Calu3 (cell line): ENCODE measurements around the gene GTF3C1. TPM values are rescaled to one million over a fixed set of nuclear protein-coding genes. Genes with fewer than 3 reads are reported as not detected.

Experiments used
- BruUV-seq: library from RNA; stranded (reverse); fragments of 400-500 nt; replicated peaks from 2 replicates; lab custom pipeline; 2021; lab: Mats Ljungman, UMichigan
- CTCF ChIA-PET: fragments of 300-600 bp; sonication (Branson Sonifier 250); formaldehyde crosslinking; loops from one replicate; lab custom pipeline; 2022; ENCODE audit warnings: antibody characterized with exemption; lab: Charles Lee
- DNase-seq: peaks from one replicate; pipeline ENCODE4 v3.0.0; 2022
- H3K27ac Mint-ChIP-seq: one replicate; pipeline ENCODE4 v1.8.0; 2022; ENCODE audit warnings: mixed read lengths; ENCODE audit not compliant: unreplicated experiment
- H3K27me3 Mint-ChIP-seq: one replicate; pipeline ENCODE4 v1.8.0; 2022; ENCODE audit warnings: mixed read lengths; ENCODE audit not compliant: unreplicated experiment
- H3K36me3 Mint-ChIP-seq: one replicate; pipeline ENCODE4 v1.8.0; 2022; ENCODE audit warnings: mild to moderate bottlenecking, moderate library complexity, mixed read lengths; ENCODE audit not compliant: insufficient read depth, unreplicated experiment
- H3K4me1 Mint-ChIP-seq: one replicate; pipeline ENCODE4 v1.8.0; 2022; ENCODE audit warnings: mild to moderate bottlenecking, low read depth, mixed read lengths; ENCODE audit not compliant: unreplicated experiment
- H3K4me3 Mint-ChIP-seq: one replicate; pipeline ENCODE4 v1.8.0; 2022; ENCODE audit warnings: mild to moderate bottlenecking, low read depth, moderate library complexity, mixed read lengths; ENCODE audit not compliant: unreplicated experiment
- H3K9me3 Mint-ChIP-seq: one replicate; pipeline ENCODE4 v1.8.0; 2022; ENCODE audit warnings: low read depth, mixed read lengths; ENCODE audit not compliant: unreplicated experiment
- CTCF ChIP-seq: fragments of 200-600 bp; IDR thresholded peaks from one replicate; pipeline ENCODE4 v1.8.0; 2022; ENCODE audit warnings: antibody characterized with exemption; ENCODE audit not compliant: unreplicated experiment
- intact Hi-C: fragments of 100-400 bp; cut with micrococcal nuclease; formaldehyde crosslinking; loops from one replicate; pipeline ENCODE4 v1.10.0; 2022; ENCODE audit not compliant: unreplicated experiment
- total RNA-seq: library from RNA; stranded (reverse); gene quantifications from 2 replicates; pipeline ENCODE4 v1.2.3, GENCODE V29; 2022

The GTF3C1 gene
- total RNA-seq, 1 experiment from 2014 or later = 90.9 TPM

- CTCF ChIA-PET = interaction anchor here (0.6 kb wide), 2 partner anchors 308 to 754 kb away, joined by 3 to 5 read pairs; no protein-coding TSS in a partner anchor
- BruUV-seq = no TSS peak
These were observed 84.9 kb downstream of the GTF3C1 start for GRCh38 chr16:27464626-27465482.

GRCh38 chr16:27463741-27464591 is 85.7 kb downstream of the GTF3C1 start:
- intact Hi-C loops = no loop called here
- CTCF ChIA-PET = no interaction called here
- BruUV-seq = no TSS peak
- H3K4me1 Mint-ChIP-seq = no peaks in the 10 kb centered on the region
- DNase-seq = no peak
- H3K9me3 Mint-ChIP-seq = no peaks in the 10 kb centered on the region
- H3K27me3 Mint-ChIP-seq = no peaks in the 10 kb centered on the region
- no peak overlapping the region for H3K27ac Mint-ChIP-seq
- TF ChIP-seq CTCF = no peak
- H3K36me3 Mint-ChIP-seq = peaks cover 49% of the 10 kb centered on the region
- H3K4me3 Mint-ChIP-seq = no peak overlapping the region

More at GRCh38 chr16:27464626-27465482, 84.9 kb downstream of the GTF3C1 start:
- intact Hi-C loops = no loop called here
- no peak overlapping the region for H3K27ac Mint-ChIP-seq
- no peak for TF ChIP-seq CTCF
- no peaks in the 10 kb centered on the region for H3K27me3 Mint-ChIP-seq
- peaks cover 51% of the 10 kb centered on the region for H3K36me3 Mint-ChIP-seq
- DNase-seq = no peak
- no peak overlapping the region for H3K4me3 Mint-ChIP-seq
- H3K9me3 Mint-ChIP-seq = no peaks in the 10 kb centered on the region
- no peaks in the 10 kb centered on the region for H3K4me1 Mint-ChIP-seq

- CTCF ChIA-PET = no interaction called here
- Mint-ChIP-seq H3K27me3 (no peaks in the 10 kb centered on the region), H3K4me1 (no peaks in the 10 kb centered on the region), H3K4me3 (no peak overlapping the region), H3K27ac (no peak overlapping the region), H3K36me3 (peaks cover 42% of the 10 kb centered on the region), H3K9me3 (no peaks in the 10 kb centered on the region)
- intact Hi-C loops = no loop called here
- DNase-seq = no peak
- no peak for TF ChIP-seq CTCF
- no TSS peak for BruUV-seq
These were observed 86.6 kb downstream of the GTF3C1 start for GRCh38 chr16:27462846-27463682.

GRCh38 chr16:27462200-27462845 is 87.4 kb downstream of the GTF3C1 start:
- TF ChIP-seq CTCF = no peak
- no TSS peak for BruUV-seq
- no peak overlapping the region for H3K27ac Mint-ChIP-seq
- intact Hi-C loops = no loop called here
- H3K27me3 Mint-ChIP-seq = no peaks in the 10 kb centered on the region
- no peaks in the 10 kb centered on the region for H3K9me3 Mint-ChIP-seq
- DNase-seq = no peak
- H3K36me3 Mint-ChIP-seq = peaks cover 38% of the 10 kb centered on the region
- no peaks in the 10 kb centered on the region for H3K4me1 Mint-ChIP-seq
- H3K4me3 Mint-ChIP-seq = no peak overlapping the region
- CTCF ChIA-PET = no interaction called here
